CD14-positive monocyte (primary cell): ENCODE data around the gene FOXP1. TPM values are rescaled to one million over a fixed set of nuclear protein-coding genes. Genes with fewer than 3 reads are reported as not detected.

Experiments used
- DNase-seq, 3 donors: peaks; one replicate each; pipeline ENCODE4 v3.0.0-alpha.2; 2011 to 2022
- H2AFZ ChIP-seq: 2 replicates; pipeline ENCODE4 v1.6.0; 2012; ENCODE audit warnings: mild to moderate bottlenecking, low read depth, low read length, inconsistent platforms; ENCODE audit not compliant: insufficient read depth, poor library complexity, severe bottlenecking
- H3K27ac ChIP-seq, 2 donors: 1 replicate in 1 of 2; 2 replicates in 1 of 2; pipeline ENCODE4 v1.5.1; 2012 to 2013; ENCODE audit warnings: low read length in 2 of 2, control low read depth in 1 of 2, inconsistent platforms in 1 of 2, low read depth in 1 of 2, mild to moderate bottlenecking in 1 of 2
- H3K27me3 ChIP-seq, 2 donors: one replicate each; pipeline versions ENCODE4 v1.6.0 to v1.6.1; 2011 to 2013; ENCODE audit warnings: low read length in 2 of 2; ENCODE audit not compliant: control insufficient read depth in 2 of 2, insufficient read depth in 2 of 2
- H3K36me3 ChIP-seq, 2 donors: replicated peaks in 1 of 2; 1 replicate in 1 of 2; 2 replicates in 1 of 2; pipeline versions ENCODE4 v1.5.1 to v1.6.1; 2012 to 2013; ENCODE audit warnings: low read length in 2 of 2, control low read depth in 1 of 2, inconsistent platforms in 1 of 2, mild to moderate bottlenecking in 1 of 2; ENCODE audit not compliant: insufficient read depth in 2 of 2, control insufficient read depth in 1 of 2
- H3K4me1 ChIP-seq, 2 donors: 1 replicate in 1 of 2; 2 replicates in 1 of 2; pipeline versions ENCODE4 v1.5.1 to v1.6.1; 2012 to 2013; ENCODE audit warnings: low read length in 2 of 2, control low read depth in 1 of 2, inconsistent platforms in 1 of 2, mild to moderate bottlenecking in 1 of 2, moderate library complexity in 1 of 2; ENCODE audit not compliant: insufficient read depth in 2 of 2, control insufficient read depth in 1 of 2
- H3K4me2 ChIP-seq: replicated peaks from 2 replicates; pipeline ENCODE3; 2012; ENCODE audit warnings: low read length, moderate library complexity, mild to moderate bottlenecking; ENCODE audit not compliant: poor library complexity, severe bottlenecking; ENCODE audit errors: extremely low read depth
- H3K4me3 ChIP-seq, 3 experiments: fragments of 200-600 bp in 1 of 3; sonication (generic) in 1 of 3; replicated peaks in 1 of 3; 1 replicate in 2 of 3; 2 replicates in 1 of 3; pipeline ENCODE4 v1.5.1; 2011 to 2013; ENCODE audit warnings: low read length in 3 of 3, mild to moderate bottlenecking in 3 of 3, control low read depth in 2 of 3, low read depth in 2 of 3, inconsistent platforms in 1 of 3, moderate library complexity in 1 of 3
- H3K79me2 ChIP-seq: 2 replicates; pipeline ENCODE4 v1.6.0; 2012; ENCODE audit warnings: mild to moderate bottlenecking, control low read depth, inconsistent platforms, low read length, moderate library complexity; ENCODE audit not compliant: insufficient read depth
- H3K9ac ChIP-seq: 2 replicates; pipeline ENCODE4 v1.6.0; 2017; ENCODE audit warnings: low read length, mild to moderate bottlenecking; ENCODE audit not compliant: insufficient read depth, poor library complexity, severe bottlenecking
- H3K9me3 ChIP-seq, 2 donors: replicated peaks in 1 of 2; 1 replicate in 1 of 2; 2 replicates in 1 of 2; pipeline versions ENCODE4 v1.5.1 to v1.6.1; 2012 to 2013; ENCODE audit warnings: low read length in 2 of 2, control low read depth in 1 of 2; ENCODE audit not compliant: control insufficient read depth in 1 of 2, insufficient read depth in 1 of 2
- H4K20me1 ChIP-seq: 2 replicates; pipeline ENCODE4 v1.6.0; 2012; ENCODE audit warnings: mild to moderate bottlenecking, low read length, control low read depth, moderate library complexity; ENCODE audit not compliant: insufficient read depth
- H3K27ac Mint-ChIP-seq, 7 donors: one replicate each; pipeline ENCODE4 v1.8.0; 2020; ENCODE audit warnings: mild to moderate bottlenecking in 7 of 7, mixed read lengths in 7 of 7, moderate library complexity in 6 of 7, inconsistent platforms in 2 of 7
- H3K27me3 Mint-ChIP-seq, 3 donors: one replicate each; pipeline ENCODE4 v1.8.0; 2021 to 2022; ENCODE audit warnings: low read depth in 3 of 3, mild to moderate bottlenecking in 3 of 3, mixed read lengths in 3 of 3, moderate library complexity in 3 of 3, inconsistent platforms in 1 of 3
- H3K36me3 Mint-ChIP-seq, 2 donors: one replicate each; pipeline ENCODE4 v1.8.0; 2020; ENCODE audit warnings: mixed read lengths in 2 of 2, inconsistent platforms in 1 of 2, mild to moderate bottlenecking in 1 of 2
- H3K4me1 Mint-ChIP-seq: one replicate; pipeline ENCODE4 v1.8.0; 2020; ENCODE audit warnings: mild to moderate bottlenecking, mixed read lengths
- H3K4me3 Mint-ChIP-seq, 2 donors: one replicate each; pipeline ENCODE4 v1.8.0; 2020; ENCODE audit warnings: mild to moderate bottlenecking in 2 of 2, mixed read lengths in 2 of 2, moderate library complexity in 1 of 2
- H3K9me3 Mint-ChIP-seq, 7 donors: one replicate each; pipeline ENCODE4 v1.8.0; 2020 to 2022; ENCODE audit warnings: mixed read lengths in 7 of 7, mild to moderate bottlenecking in 6 of 7, moderate library complexity in 6 of 7, inconsistent platforms in 2 of 7
- CTCF ChIP-seq: fragments of 200-600 bp; IDR thresholded peaks from one replicate; pipeline ENCODE4 v1.8.0; 2022; ENCODE audit warnings: antibody characterized with exemption, mild to moderate bottlenecking
- WGBS: methylation state at CpG from one replicate; pipeline ENCODE4 v1.1.5; 2013; ENCODE audit warnings: missing lambda C conversion rate; ENCODE audit not compliant: insufficient coverage; 5-methylcytosine and 5-hydroxymethylcytosine counted together
- intact Hi-C, 2 donors: fragments of 100-400 bp; cut with micrococcal nuclease; formaldehyde crosslinking; loops; one replicate each; pipeline versions ENCODE4 v1.15.0 to v1.15.1; 2023
- polyA plus RNA-seq, 3 donors: library from polyadenylated mRNA; depleted of rRNA in 1 of 3; unstranded in 2 of 3; stranded (reverse) in 1 of 3; fragments of 300-500 nt in 2 of 3; fragments of >200 nt in 1 of 3; fragmentation: Illumina TruSeq in 2 of 3; gene quantifications; 1 replicate in 2 of 3; 2 replicates in 1 of 3; pipeline ENCODE4 v1.2.3, GENCODE V29; 2012 to 2021

FOXP1 gene
- polyA plus RNA-seq, 3 donors = 25.7 to 42.6 (median 27.8) TPM

GRCh38 chr3:71584394-71585011, 975 bp upstream of the FOXP1 start:
- H2AFZ ChIP-seq = peak overlapping the region; percentile 79

More at GRCh38 chr3:71584394-71585011, 975 bp upstream of the FOXP1 start:
- Mint-ChIP-seq H3K27me3 (peaks cover 0 to 2% (median 0%) of the 10 kb centered on the region in 3 donors), H3K9me3 (peaks cover 0 to 3% (median 0%) of the 10 kb centered on the region in 7 donors), H3K4me1 (peaks cover 30% of the 10 kb centered on the region), H3K27ac (peak overlapping the region; percentile 92 to 98 (median 97)), H3K4me3 (peak overlapping the region; percentile 91 to 95), H3K36me3 (peaks cover 0 to 10% of the 10 kb centered on the region in 2 donors)
- Histone ChIP-seq H3K27me3 (no peaks in the 10 kb centered on the region), H3K27ac (peak overlapping the region; percentile 92 to 96), H4K20me1 (peaks cover 33% of the 10 kb centered on the region), H3K4me3 (peak overlapping the region; percentile 91 to 99 (median 99)), H3K36me3 (no peaks in the 10 kb centered on the region), H3K4me2 (peak overlapping the region; percentile 95), H3K9ac (peak overlapping the region; percentile 94), H3K79me2 (peaks cover 77% of the 10 kb centered on the region), H3K9me3 (no peaks in the 10 kb centered on the region), H3K4me1 (peaks cover 23 to 35% of the 10 kb centered on the region in 2 donors)
- intact Hi-C loops = loop anchor here (5.0 to 10.0 kb wide), 9 partner anchors 37 to 580 kb away; no protein-coding TSS in a partner anchor
- WGBS = 0% methylated on average over 9 of the region's 18 CpGs
- no peak for TF ChIP-seq CTCF
- peak; percentile 18 to 38 (median 24) for DNase-seq
